Measurements from ENCODE around the gene EIF4G3.
A peak's percentile ranks its signal among the peaks of the same experiment; 100 is the strongest.
"Not testable (repeated sequence)": the region's sequence is repeated elsewhere in the genome, so short reads cannot be mapped to it uniquely, and the experiment has no call there.

EIF4G3 gene

GRCh38 chr1:21184276-21184675, 7.6 kb upstream of the EIF4G3 start:
- DNase-seq (ENCODE audit: low spot score): no peak

GRCh38 chr1:21182181-21182731, 5.6 kb upstream of the EIF4G3 start:
- no peak for DNase-seq (ENCODE audit: low spot score)

GRCh38 chr1:21178271-21178670, 1.6 kb upstream of the EIF4G3 start:
- not testable (repeated sequence) for DNase-seq (ENCODE audit: low spot score)

- peak; percentile 45 for DNase-seq (ENCODE audit: low spot score)
Observed at GRCh38 chr1:21175670-21176581, 771 bp downstream of the EIF4G3 start.

GRCh38 chr1:21175324-21175669, 1.4 kb downstream of the EIF4G3 start:
- no peak for DNase-seq (ENCODE audit: low spot score)

GRCh38 chr1:21174654-21175323, 1.9 kb downstream of the EIF4G3 start:
- peak; percentile 47 for DNase-seq (ENCODE audit: low spot score)

- no peak for DNase-seq (ENCODE audit: low spot score)
Observed at GRCh38 chr1:21174230-21174629, 2.5 kb downstream of the EIF4G3 start.

GRCh38 chr1:21173096-21173495, 3.6 kb downstream of the EIF4G3 start:
- not testable (repeated sequence) for DNase-seq (ENCODE audit: low spot score)

- not testable (repeated sequence) for DNase-seq (ENCODE audit: low spot score)
Observed at GRCh38 chr1:21170837-21171236, 5.9 kb downstream of the EIF4G3 start.

GRCh38 chr1:21168444-21168843, 8.3 kb downstream of the EIF4G3 start:
- no peak for DNase-seq (ENCODE audit: low spot score)

GRCh38 chr1:21165646-21166045, 11.1 kb downstream of the EIF4G3 start:
- no peak for DNase-seq (ENCODE audit: low spot score)

GRCh38 chr1:21165076-21165475, 11.6 kb downstream of the EIF4G3 start:
- DNase-seq (ENCODE audit: low spot score): no peak

- no peak for DNase-seq (ENCODE audit: low spot score)
Observed at GRCh38 chr1:21164266-21164665, 12.4 kb downstream of the EIF4G3 start.

- no peak for DNase-seq (ENCODE audit: low spot score)
Observed at GRCh38 chr1:21162740-21163464, 13.8 kb downstream of the EIF4G3 start.

GRCh38 chr1:21161842-21162241, 14.9 kb downstream of the EIF4G3 start:
- no peak for DNase-seq (ENCODE audit: low spot score)

GRCh38 chr1:21160263-21160796, 16.4 kb downstream of the EIF4G3 start:
- no peak for DNase-seq (ENCODE audit: low spot score)

- no peak for DNase-seq (ENCODE audit: low spot score)
Observed at GRCh38 chr1:21157868-21158267, 18.8 kb downstream of the EIF4G3 start.

- no peak for DNase-seq (ENCODE audit: low spot score)
Observed at GRCh38 chr1:21157054-21157453, 19.6 kb downstream of the EIF4G3 start.

GRCh38 chr1:21156019-21156418, 20.7 kb downstream of the EIF4G3 start:
- DNase-seq (ENCODE audit: low spot score): no peak

- no peak for DNase-seq (ENCODE audit: low spot score)
Observed at GRCh38 chr1:21154717-21155116, 22.0 kb downstream of the EIF4G3 start.

GRCh38 chr1:21153388-21153787, 23.3 kb downstream of the EIF4G3 start:
- DNase-seq (ENCODE audit: low spot score): no peak

- no peak for DNase-seq (ENCODE audit: low spot score)
Observed at GRCh38 chr1:21152423-21153100, 24.1 kb downstream of the EIF4G3 start.
